Thoracic aorta (tissue), 2 donors: ENCODE measurements around the gene BSN. TPM values are rescaled to one million over a fixed set of nuclear protein-coding genes. Genes with fewer than 3 reads are reported as not detected.

Source experiments
- ATAC-seq: fragments of 150-250 bp; one replicate; pipeline ENCODE4 v1.8.0; 2017; ENCODE audit warnings: low read depth; ENCODE audit not compliant: insufficient number of reproducible peaks, low FRiP score
- DNase-seq: peaks from one replicate; pipeline ENCODE4 v3.0.0-alpha.2; 2020; ENCODE audit warnings: low spot score
- H3K27ac ChIP-seq, 2 donors: fragments of 200-600 bp; sonication (generic); 1 replicate in 1 of 2; 2 replicates in 1 of 2; pipeline ENCODE4 v1.5.1; 2016; ENCODE audit warnings: mild to moderate bottlenecking in 2 of 2, moderate library complexity in 2 of 2
- H3K27me3 ChIP-seq: fragments of 200-600 bp; sonication (generic); replicated peaks from 2 replicates; pipeline ENCODE4 v1.6.0; 2016; ENCODE audit warnings: mild to moderate bottlenecking; ENCODE audit not compliant: insufficient read depth
- H3K36me3 ChIP-seq: fragments of 200-600 bp; sonication (generic); one replicate; pipeline ENCODE4 v1.5.1; 2016
- H3K4me1 ChIP-seq, 2 donors: fragments of 200-600 bp; sonication (generic); 1 replicate in 1 of 2; 2 replicates in 1 of 2; pipeline versions ENCODE4 v1.5.1 to v1.6.0; 2016; ENCODE audit warnings: low read depth in 2 of 2, mild to moderate bottlenecking in 1 of 2; ENCODE audit not compliant: control insufficient read depth in 1 of 2
- H3K4me3 ChIP-seq: fragments of 200-600 bp; sonication (generic); 2 replicates; pipeline ENCODE4 v1.5.1; 2016; ENCODE audit warnings: mild to moderate bottlenecking
- H3K9me3 ChIP-seq: fragments of 200-600 bp; sonication (generic); 2 replicates; pipeline ENCODE4 v1.5.1; 2016
- total RNA-seq, 2 donors: library from RNA; depleted of rRNA; stranded (reverse); fragments of >200 nt; gene quantifications; one replicate each; pipeline versions ENCODE4 v1.1.0 to v1.2.3, GENCODE V29; 2016
- TF ChIP-seq, protein P1 (sequence below): fragments of 200-600 bp; sonication (generic); IDR thresholded peaks from one replicate; pipeline ENCODE4 v1.5.1; 2019; ENCODE audit warnings: antibody characterized with exemption

BSN gene
- total RNA-seq, 2 donors from 2014 or later: 0.27 to 0.35 TPM

DNA sequence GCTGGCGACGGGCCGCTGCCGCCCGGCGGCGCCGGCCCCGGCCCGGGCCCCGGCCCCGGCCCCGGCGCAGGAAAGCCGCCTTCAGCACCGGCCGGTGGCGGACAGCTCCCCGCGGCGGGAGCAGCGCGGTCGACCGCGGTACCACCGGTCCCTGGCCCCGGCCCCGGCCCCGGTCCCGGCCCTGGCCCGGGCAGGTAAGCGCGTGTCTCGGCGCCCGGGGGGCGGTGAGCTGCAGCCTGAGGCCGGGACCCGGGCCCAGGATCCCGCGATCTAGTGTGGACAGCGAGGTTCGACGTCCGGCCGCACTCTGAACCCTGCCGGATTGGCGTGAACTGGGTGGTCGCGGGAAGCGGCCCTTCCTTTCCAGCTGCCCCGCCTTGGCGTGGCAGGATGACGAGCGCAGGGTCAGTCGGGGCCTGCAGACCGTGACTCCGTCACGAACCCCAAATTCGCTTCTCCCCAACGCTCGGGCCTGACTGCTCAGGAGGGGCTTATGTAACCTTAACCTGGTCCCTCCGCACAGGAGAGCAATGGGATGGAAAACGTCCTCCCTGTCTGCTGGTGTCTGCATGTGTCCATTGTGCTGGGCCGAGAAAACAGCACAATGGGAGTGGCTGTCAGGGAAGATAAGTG lies 472 bp downstream of the BSN start:
- Histone ChIP-seq H3K36me3 (no peaks in the 10 kb centered on the region), H3K27me3 (no peaks in the 10 kb centered on the region), H3K4me1 (peaks cover 7 to 17% of the 10 kb centered on the region in 2 donors), H3K9me3 (no peaks in the 10 kb centered on the region), H3K27ac (no peak overlapping the region), H3K4me3 (peak overlapping the region; percentile 67)
- DNase-seq: no peak
- peak; percentile 50 for ATAC-seq
- TF ChIP-seq, protein P1, sequence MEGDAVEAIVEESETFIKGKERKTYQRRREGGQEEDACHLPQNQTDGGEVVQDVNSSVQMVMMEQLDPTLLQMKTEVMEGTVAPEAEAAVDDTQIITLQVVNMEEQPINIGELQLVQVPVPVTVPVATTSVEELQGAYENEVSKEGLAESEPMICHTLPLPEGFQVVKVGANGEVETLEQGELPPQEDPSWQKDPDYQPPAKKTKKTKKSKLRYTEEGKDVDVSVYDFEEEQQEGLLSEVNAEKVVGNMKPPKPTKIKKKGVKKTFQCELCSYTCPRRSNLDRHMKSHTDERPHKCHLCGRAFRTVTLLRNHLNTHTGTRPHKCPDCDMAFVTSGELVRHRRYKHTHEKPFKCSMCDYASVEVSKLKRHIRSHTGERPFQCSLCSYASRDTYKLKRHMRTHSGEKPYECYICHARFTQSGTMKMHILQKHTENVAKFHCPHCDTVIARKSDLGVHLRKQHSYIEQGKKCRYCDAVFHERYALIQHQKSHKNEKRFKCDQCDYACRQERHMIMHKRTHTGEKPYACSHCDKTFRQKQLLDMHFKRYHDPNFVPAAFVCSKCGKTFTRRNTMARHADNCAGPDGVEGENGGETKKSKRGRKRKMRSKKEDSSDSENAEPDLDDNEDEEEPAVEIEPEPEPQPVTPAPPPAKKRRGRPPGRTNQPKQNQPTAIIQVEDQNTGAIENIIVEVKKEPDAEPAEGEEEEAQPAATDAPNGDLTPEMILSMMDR: no peak

DNA sequence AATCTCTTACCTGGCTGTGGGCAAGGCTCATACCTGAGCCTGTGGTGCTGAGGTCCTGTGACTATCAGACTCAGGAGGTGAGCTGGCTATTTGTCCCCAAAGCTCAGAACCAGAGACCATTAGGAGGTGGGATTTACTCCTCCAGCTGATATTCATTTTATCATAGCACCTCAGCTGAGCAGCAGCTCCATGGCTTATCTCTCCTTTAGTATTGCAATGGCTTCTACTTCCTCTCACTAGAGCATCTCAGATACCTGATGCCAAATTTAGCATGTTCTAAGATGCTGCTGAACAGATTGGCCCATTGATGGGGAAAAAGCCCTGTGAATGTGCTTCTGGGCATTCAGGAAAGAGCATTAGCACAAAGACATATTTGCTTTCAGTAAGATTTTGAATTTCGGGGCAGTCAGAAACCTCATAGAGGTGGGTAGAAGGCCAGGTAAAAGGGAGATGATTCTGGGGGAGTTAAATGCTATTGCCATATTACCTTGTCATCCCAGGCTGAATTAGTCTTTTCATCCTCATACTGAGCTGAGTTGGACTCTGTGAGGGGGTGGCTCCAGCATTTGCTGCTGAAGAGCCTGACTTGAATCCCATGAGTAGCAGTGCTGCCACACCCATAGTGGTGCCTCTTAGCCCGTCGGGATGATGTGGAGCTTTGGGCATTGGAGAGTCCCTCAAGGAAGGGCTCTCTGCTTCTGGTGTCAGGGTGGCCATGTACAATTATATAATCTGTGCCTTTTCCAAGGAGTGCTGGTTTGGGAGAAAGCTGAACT lies 2.4 kb downstream of the BSN start:
- ATAC-seq (no peak), DNase-seq (no peak)
- no peaks in the 10 kb centered on the region for H3K27me3 ChIP-seq
- H3K4me1 ChIP-seq: peaks cover 7 to 17% of the 10 kb centered on the region in 2 donors
- H3K9me3 ChIP-seq: no peaks in the 10 kb centered on the region
- no peak overlapping the region for H3K27ac ChIP-seq
- no peak overlapping the region for H3K4me3 ChIP-seq
- H3K36me3 ChIP-seq: no peaks in the 10 kb centered on the region
- TF ChIP-seq, protein P1: no peak

DNA sequence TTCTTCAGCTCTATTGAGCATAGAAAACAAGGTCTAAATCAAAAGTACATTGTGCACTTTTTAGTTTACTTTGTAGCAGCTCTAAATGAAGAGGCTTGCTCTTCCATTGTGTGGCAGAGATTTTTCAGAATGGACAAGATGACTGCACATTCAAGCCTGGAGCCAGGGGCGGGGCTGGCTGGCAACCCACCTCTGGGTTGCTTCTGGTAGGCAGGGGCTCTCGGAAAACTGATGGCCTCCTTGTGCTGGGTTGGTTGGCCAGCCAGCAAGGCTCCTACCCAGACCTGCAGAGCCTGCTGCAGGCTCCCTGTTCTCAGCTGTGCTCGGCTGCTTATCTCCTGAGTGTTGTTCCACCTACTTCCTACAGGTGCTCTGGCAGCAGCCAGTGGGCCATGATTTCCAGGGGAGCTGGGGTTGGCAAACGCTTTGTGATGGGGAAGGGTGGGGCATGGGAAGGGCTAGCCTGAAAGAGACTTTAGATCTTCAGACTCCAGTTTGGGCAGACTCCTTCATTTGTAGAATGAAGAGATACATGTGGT lies 8.8 kb downstream of the BSN start:
- ATAC-seq (no peak), DNase-seq (no peak)
- Histone ChIP-seq H3K4me1 (no peaks in the 10 kb centered on the region), H3K27me3 (no peaks in the 10 kb centered on the region), H3K9me3 (no peaks in the 10 kb centered on the region), H3K27ac (no peak overlapping the region), H3K4me3 (no peak overlapping the region), H3K36me3 (no peaks in the 10 kb centered on the region)
- TF ChIP-seq, protein P1: no peak

DNA sequence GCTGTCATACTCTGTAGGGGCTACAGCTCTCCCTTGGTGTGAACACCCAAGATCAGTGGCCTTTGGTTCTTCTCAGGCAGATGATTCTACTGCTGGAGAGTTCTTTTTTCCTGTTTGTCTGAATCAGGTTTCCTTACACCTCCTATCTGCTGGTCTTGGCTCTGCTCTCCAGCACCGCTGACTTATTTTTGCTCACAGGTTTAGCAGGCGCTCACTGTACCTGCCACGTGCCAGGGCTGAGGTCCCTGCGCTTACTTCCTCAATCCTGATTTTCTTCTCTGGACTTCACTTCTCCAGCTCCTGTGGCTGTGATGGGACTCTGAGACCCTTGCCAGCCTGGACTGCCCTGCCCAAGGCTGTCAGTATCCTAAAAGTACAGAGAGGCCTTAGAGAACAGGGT lies 9.5 kb downstream of the BSN start:
- no peak overlapping the region for H3K4me3 ChIP-seq
- DNase-seq: no peak
- no peaks in the 10 kb centered on the region for H3K36me3 ChIP-seq
- no peaks in the 10 kb centered on the region for H3K9me3 ChIP-seq
- no peak overlapping the region for H3K27ac ChIP-seq
- TF ChIP-seq, protein P1: no peak
- ATAC-seq: no peak
- H3K4me1 ChIP-seq: no peaks in the 10 kb centered on the region
- H3K27me3 ChIP-seq: no peaks in the 10 kb centered on the region

DNA sequence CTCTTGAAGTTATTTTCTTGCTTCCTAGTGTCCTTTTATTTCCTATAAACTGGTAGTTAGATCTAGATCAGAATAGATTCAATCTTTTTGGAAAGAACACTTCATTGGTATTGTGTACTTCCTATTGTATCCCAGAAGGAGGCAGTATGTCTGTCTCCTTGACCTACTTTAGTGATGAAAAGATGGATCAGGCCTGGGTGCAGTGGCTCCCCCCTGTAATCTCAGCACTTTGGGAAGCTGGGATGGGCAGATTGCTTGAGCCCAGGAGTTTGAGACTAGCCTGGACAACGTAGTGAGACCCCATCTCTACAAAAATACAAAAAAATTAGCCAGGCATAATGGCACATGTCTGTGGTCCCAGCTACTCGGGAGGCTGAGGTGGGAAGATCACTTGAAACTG lies 12.0 kb downstream of the BSN start:
- H3K4me3 ChIP-seq: no peak overlapping the region
- no peaks in the 10 kb centered on the region for H3K4me1 ChIP-seq
- H3K27me3 ChIP-seq: no peaks in the 10 kb centered on the region
- H3K27ac ChIP-seq: no peak overlapping the region
- ATAC-seq: no peak
- TF ChIP-seq, protein P1: no peak
- H3K9me3 ChIP-seq: no peaks in the 10 kb centered on the region
- no peak for DNase-seq
- no peaks in the 10 kb centered on the region for H3K36me3 ChIP-seq
